ENCODE results near the gene KITLG. TPM values are rescaled to one million over a fixed set of nuclear protein-coding genes. Genes with fewer than 3 reads are reported as not detected.
"Not testable (repeated sequence)": the region's sequence is repeated elsewhere in the genome, so short reads cannot be mapped to it uniquely, and the experiment has no call there.

The KITLG gene, protein sequence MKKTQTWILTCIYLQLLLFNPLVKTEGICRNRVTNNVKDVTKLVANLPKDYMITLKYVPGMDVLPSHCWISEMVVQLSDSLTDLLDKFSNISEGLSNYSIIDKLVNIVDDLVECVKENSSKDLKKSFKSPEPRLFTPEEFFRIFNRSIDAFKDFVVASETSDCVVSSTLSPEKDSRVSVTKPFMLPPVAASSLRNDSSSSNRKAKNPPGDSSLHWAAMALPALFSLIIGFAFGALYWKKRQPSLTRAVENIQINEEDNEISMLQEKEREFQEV
- polyA plus RNA-seq (2013, experiment 1 of 2), result 17.7 TPM
- 21.2 TPM for polyA plus RNA-seq (2013, experiment 2 of 2)

DNA sequence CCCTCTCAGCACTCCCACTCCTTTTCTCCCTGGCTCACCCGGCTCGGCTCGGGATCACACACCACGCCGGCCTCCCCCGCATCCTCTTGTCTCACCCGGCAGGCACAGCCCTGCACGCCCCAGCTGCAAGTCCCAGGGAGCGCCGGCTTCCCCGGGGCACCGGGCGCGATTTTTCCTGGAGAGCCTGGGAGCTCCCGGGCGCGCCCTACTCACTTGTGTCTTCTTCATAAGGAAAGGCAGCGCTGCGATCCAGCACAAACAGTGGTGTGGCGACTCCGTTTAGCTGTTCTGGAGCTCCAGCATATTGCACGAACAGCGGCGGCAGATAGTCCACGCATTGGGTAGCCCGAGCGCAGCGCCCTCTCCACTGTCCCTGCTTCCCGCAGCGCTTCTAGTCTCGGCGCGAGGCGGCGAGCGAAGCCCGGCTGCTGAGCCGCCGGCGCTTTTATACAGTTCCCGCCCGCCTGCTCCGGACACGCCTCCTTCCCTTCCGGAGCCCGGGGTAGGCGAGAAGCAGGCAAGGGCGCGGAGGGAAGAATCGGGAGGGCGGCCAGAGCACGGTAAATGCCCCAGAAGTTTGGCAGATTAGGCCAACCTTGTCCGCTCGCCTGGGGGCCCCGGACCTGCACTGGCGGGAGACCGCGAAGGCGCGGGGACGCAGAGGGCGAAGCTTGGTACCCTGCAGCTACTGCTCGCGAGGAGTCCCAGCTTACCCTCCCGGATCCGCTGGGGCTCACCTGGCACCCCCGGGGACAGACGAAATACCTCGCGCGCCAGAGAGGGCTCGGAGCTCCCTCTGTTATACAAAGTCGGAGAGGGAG, at the start of gene KITLG:
TSS of gene KITLG (minus strand) at position 421 of the 821 bp plus-strand sequence. CDS start at position 228, 193 bp downstream.
- no peaks in the 10 kb centered on the region for H3K36me3 ChIP-seq (ENCODE audit: control insufficient read depth, insufficient read depth, low read length)
- 0% methylated on average over 56 to 65 of the region's 73 CpGs for WGBS, 2 experiments (ENCODE audit: insufficient coverage in 2 of 2)
- H3K9me3 ChIP-seq (ENCODE audit: control insufficient read depth, low read length), result no peaks in the 10 kb centered on the region
- H3K27ac ChIP-seq (ENCODE audit: low read depth, low read length, severe bottlenecking), result peak within 1 kb of the TSS; percentile 6
- peak within 1 kb of the TSS; percentile 58 for H3K4me3 ChIP-seq (ENCODE audit: extremely low read depth, insufficient read depth, low read length, poor library complexity, severe bottlenecking)
- H3K4me1 ChIP-seq (ENCODE audit: control insufficient read depth, insufficient read depth, low read length, poor library complexity, severe bottlenecking), result peaks cover 7% of the 10 kb centered on the region

DNA sequence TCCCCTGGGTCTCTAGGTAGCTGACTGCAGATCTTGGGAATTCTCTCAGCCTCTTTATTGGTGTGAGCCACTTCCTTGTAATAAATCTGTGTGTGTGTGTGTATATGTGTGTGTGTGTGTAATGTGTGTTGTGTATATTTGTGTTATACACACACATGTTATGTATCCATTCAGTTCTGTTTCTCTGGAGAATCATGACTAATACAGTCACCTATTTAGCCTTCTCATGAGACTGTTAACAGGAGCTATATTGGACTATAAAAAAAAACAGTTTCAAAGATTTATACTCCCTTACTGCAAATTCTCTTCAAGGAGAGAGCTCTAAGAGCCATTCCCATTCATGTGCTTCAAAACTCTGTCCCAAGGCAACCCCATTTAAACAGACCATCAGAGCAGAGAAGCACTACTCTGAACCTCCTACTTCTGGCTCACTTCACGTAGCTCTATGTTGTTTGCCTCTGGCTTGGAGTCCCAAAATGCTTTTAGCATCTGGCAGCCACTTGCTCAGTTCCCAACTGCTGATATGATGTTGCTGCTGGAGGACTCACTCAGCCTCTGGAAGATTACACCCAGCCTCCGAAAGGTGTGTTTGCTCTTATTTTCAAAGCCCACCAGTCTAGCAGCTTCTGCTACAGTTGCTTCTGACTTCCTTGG, 48.7 kb upstream of the KITLG start:
- Histone ChIP-seq H3K27ac (ENCODE audit: low read depth, low read length, severe bottlenecking) (no peak overlapping the region), H3K4me3 (ENCODE audit: extremely low read depth, insufficient read depth, low read length, poor library complexity, severe bottlenecking) (no peak overlapping the region), H3K9me3 (ENCODE audit: control insufficient read depth, low read length) (no peaks in the 10 kb centered on the region), H3K4me1 (ENCODE audit: control insufficient read depth, insufficient read depth, low read length, poor library complexity, severe bottlenecking) (no peaks in the 10 kb centered on the region), H3K36me3 (ENCODE audit: control insufficient read depth, insufficient read depth, low read length) (no peaks in the 10 kb centered on the region)
- 92% methylated on average over 2 of the region's 2 CpGs for WGBS, 2 experiments (ENCODE audit: insufficient coverage in 2 of 2)

DNA sequence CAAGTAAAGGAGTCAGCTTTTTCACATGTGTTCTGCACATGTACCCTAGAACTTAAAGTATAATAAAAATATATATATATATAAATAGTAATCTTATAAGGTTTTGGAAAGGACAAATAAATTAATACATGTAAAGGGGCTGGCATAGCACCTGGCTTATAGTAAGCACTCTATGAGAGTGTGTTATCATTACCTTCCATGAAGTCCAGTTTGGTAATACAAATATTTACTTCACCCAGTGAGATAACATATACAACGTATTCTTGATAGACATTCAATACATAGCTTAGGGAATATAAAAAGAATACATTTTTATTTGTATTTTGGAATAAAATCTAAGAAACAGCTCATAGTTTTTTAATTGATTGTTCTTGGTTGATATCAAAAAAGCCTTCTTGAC, 47.8 kb upstream of the KITLG start:
- not testable (repeated sequence) for H3K9me3 ChIP-seq (ENCODE audit: control insufficient read depth, low read length); H3K27ac ChIP-seq (ENCODE audit: low read depth, low read length, severe bottlenecking); H3K4me1 ChIP-seq (ENCODE audit: control insufficient read depth, insufficient read depth, low read length, poor library complexity, severe bottlenecking); H3K4me3 ChIP-seq (ENCODE audit: extremely low read depth, insufficient read depth, low read length, poor library complexity, severe bottlenecking); H3K36me3 ChIP-seq (ENCODE audit: control insufficient read depth, insufficient read depth, low read length)
- no CpG with 5 or more reads among the region's 1 CpG for WGBS, 2 experiments (ENCODE audit: insufficient coverage in 2 of 2)

DNA sequence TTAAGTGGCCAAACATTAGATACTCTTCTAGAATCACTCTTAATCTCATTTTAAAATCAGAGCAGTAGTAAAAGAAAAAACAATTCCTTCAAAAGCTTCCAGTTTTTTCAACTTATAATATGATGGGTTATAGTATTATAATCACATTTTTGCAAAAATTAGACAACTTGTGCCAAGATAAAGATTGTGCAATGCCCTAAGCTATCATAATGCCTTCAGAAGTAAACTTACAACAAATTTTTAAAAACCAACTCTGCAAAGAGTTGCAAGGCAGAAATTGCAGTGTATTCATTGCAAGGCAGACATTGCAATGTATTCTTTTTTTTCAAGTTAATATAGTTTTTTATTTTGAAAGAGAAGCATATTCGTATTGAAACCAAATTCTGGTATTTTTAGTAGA, 47.2 kb upstream of the KITLG start:
- Histone ChIP-seq H3K4me1 (ENCODE audit: control insufficient read depth, insufficient read depth, low read length, poor library complexity, severe bottlenecking) (no peaks in the 10 kb centered on the region), H3K36me3 (ENCODE audit: control insufficient read depth, insufficient read depth, low read length) (no peaks in the 10 kb centered on the region), H3K27ac (ENCODE audit: low read depth, low read length, severe bottlenecking) (no peak overlapping the region), H3K4me3 (ENCODE audit: extremely low read depth, insufficient read depth, low read length, poor library complexity, severe bottlenecking) (no peak overlapping the region), H3K9me3 (ENCODE audit: control insufficient read depth, low read length) (no peaks in the 10 kb centered on the region)
- 80 to 100% methylated on average over 1 of the region's 1 CpG for WGBS, 2 experiments (ENCODE audit: insufficient coverage in 2 of 2)

DNA sequence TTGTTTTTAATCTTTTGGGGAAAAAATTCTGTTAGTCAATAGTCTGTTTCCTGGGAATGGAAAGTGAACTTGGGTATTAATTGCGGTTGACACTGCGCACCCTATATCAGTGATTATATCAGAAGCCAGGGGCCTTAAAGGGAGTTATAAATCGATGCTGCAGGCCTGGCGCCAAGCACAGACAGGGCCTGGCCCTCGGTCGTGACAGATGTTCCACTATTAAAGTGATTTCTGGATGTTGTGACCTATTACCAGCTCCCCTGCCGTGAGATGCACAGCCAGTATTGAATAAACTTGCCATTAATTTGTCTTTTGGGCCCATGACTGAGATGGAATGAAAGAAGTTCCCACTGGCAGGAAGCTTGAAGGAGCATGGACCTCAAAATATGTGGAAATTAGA, 45.1 kb upstream of the KITLG start:
- Histone ChIP-seq H3K9me3 (ENCODE audit: control insufficient read depth, low read length) (no peaks in the 10 kb centered on the region), H3K4me3 (ENCODE audit: extremely low read depth, insufficient read depth, low read length, poor library complexity, severe bottlenecking) (no peak overlapping the region), H3K4me1 (ENCODE audit: control insufficient read depth, insufficient read depth, low read length, poor library complexity, severe bottlenecking) (no peaks in the 10 kb centered on the region), H3K27ac (ENCODE audit: low read depth, low read length, severe bottlenecking) (no peak overlapping the region), H3K36me3 (ENCODE audit: control insufficient read depth, insufficient read depth, low read length) (no peaks in the 10 kb centered on the region)
- WGBS, 2 experiments (ENCODE audit: insufficient coverage in 2 of 2), result 93 to 97% methylated on average over 6 to 7 of the region's 7 CpGs

DNA sequence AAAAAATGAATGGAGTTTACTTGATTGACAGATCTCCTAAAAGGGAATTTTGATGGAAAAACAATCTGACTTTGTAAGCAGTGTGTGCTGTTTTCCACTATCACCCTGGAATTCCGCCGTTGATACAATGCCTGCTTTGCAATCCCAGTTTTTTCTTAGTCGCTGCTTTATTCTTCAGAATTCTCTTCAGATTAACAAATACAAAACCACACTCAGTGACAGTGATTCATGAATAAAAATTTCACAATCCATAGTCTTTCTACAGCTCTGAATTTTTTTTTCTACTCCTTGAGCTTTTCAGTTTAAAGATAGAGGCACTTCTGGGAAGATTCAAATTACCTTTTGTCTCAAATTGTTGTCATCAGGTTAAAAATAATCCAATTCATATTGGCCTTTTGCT, 44.6 kb upstream of the KITLG start:
- Histone ChIP-seq H3K36me3 (ENCODE audit: control insufficient read depth, insufficient read depth, low read length) (no peaks in the 10 kb centered on the region), H3K9me3 (ENCODE audit: control insufficient read depth, low read length) (no peaks in the 10 kb centered on the region), H3K4me1 (ENCODE audit: control insufficient read depth, insufficient read depth, low read length, poor library complexity, severe bottlenecking) (no peaks in the 10 kb centered on the region), H3K27ac (ENCODE audit: low read depth, low read length, severe bottlenecking) (no peak overlapping the region), H3K4me3 (ENCODE audit: extremely low read depth, insufficient read depth, low read length, poor library complexity, severe bottlenecking) (no peak overlapping the region)
- 83 to 100% methylated on average over 1 to 3 of the region's 3 CpGs for WGBS, 2 experiments (ENCODE audit: insufficient coverage in 2 of 2)

DNA sequence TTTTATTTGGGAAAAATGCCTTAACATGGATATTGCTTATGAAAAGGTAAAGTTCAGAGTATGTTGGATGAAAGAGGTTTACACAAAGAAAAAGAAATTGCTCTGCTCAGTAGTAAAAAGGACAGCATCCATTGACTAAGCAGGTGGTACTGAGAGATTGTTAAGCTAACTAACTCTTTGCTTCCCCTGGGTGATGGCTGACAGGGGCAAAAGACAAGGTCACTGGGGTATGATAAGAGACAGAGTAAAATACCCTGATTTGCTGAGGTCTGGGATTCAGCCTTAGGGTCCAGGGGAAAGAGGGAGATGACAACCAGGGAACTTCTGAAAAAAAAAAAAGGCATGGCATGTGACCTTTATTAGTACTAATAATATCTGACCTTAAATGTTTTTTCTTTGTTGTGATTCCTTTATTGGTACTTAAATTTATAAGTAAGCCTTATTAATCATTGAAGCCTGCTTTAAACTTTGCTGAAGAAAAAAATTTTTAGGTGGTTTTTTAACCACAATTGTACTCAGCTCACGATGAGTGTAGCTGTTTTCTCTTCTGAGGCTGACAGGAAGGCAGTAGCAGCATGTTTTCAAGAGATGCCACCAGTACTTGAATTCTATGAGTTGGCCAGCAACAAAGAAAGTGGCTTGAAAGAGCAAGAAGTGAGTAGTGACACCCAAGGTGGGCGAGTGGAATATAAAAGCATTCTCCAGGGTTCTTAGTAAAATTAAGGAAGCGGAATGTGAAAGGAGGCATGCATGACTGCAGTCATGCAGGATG, 43.7 kb upstream of the KITLG start:
- Histone ChIP-seq H3K9me3 (ENCODE audit: control insufficient read depth, low read length) (no peaks in the 10 kb centered on the region), H3K36me3 (ENCODE audit: control insufficient read depth, insufficient read depth, low read length) (no peaks in the 10 kb centered on the region), H3K4me3 (ENCODE audit: extremely low read depth, insufficient read depth, low read length, poor library complexity, severe bottlenecking) (no peak overlapping the region), H3K27ac (ENCODE audit: low read depth, low read length, severe bottlenecking) (no peak overlapping the region), H3K4me1 (ENCODE audit: control insufficient read depth, insufficient read depth, low read length, poor library complexity, severe bottlenecking) (no peaks in the 10 kb centered on the region)
- WGBS, 2 experiments (ENCODE audit: insufficient coverage in 2 of 2), result 50 to 82% methylated on average over 2 of the region's 3 CpGs

DNA sequence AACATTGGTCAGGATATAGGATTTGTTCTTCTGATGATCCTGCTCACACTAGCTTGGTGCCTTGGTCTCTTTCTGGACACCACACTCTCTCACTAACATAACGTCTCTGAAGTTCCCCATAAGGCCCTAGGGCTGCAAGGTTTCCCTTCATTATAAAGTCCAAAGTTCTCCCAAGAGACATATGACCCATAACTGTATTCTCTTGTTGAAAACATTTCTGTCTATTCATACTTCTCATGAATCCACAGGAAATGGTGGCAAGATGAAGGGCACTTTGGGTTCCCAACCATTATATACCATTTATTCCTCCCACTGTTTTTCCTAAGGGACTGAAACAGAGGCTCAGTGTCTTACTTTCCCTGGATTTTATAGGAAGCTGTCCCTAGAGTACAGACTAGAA, 37.1 kb upstream of the KITLG start:
- H3K4me3 ChIP-seq (ENCODE audit: extremely low read depth, insufficient read depth, low read length, poor library complexity, severe bottlenecking), result no peak overlapping the region
- H3K36me3 ChIP-seq (ENCODE audit: control insufficient read depth, insufficient read depth, low read length), result no peaks in the 10 kb centered on the region
- H3K4me1 ChIP-seq (ENCODE audit: control insufficient read depth, insufficient read depth, low read length, poor library complexity, severe bottlenecking), result no peaks in the 10 kb centered on the region
- H3K27ac ChIP-seq (ENCODE audit: low read depth, low read length, severe bottlenecking), result no peak overlapping the region
- H3K9me3 ChIP-seq (ENCODE audit: control insufficient read depth, low read length), result no peaks in the 10 kb centered on the region
- 90 to 100% methylated on average over 1 of the region's 1 CpG for WGBS, 2 experiments (ENCODE audit: insufficient coverage in 2 of 2)

DNA sequence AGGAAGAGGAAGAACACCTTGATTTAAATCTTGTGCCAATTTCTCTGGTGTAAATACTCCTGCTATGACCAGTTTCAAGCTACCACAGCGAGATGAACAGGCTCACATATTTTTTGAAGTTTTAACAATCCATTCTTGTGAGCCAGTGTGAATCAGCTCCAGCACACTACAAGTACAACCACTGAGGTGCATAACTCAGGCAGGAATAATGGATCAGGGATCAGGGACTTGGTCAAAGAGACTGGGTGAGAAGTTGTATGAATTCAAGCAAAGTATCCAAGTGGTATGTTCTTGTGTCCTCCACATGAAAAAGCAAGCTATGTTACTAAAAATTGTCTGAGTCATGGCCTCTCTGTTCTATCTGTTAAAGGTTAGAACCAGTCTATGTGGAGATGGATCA, 35.2 kb upstream of the KITLG start:
- Histone ChIP-seq H3K27ac (ENCODE audit: low read depth, low read length, severe bottlenecking) (no peak overlapping the region), H3K9me3 (ENCODE audit: control insufficient read depth, low read length) (peaks cover 4% of the 10 kb centered on the region), H3K36me3 (ENCODE audit: control insufficient read depth, insufficient read depth, low read length) (no peaks in the 10 kb centered on the region), H3K4me3 (ENCODE audit: extremely low read depth, insufficient read depth, low read length, poor library complexity, severe bottlenecking) (no peak overlapping the region), H3K4me1 (ENCODE audit: control insufficient read depth, insufficient read depth, low read length, poor library complexity, severe bottlenecking) (no peaks in the 10 kb centered on the region)
- 100% methylated on average over 1 of the region's 1 CpG; no CpG with 5 or more reads in 1 of the 2 experiments for WGBS, 2 experiments (ENCODE audit: insufficient coverage in 2 of 2)

DNA sequence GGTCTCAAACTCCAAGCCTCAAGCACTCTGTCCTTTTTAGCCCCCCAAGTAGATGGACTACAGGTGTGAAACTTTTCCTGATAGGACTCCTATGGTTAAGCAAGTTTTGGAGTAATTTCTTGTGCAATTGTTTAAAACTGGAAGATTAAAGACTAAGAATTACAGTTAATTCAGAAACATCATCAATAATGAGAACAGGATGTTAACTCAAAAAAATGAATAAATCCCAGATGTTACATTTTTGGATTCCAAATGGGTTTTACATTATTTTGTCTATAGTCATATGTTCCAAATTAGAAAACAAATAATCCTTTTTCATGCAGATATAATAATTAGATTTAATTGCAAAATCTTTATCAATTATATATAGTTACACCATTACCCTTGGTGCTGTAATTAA, 24.4 kb upstream of the KITLG start:
- Histone ChIP-seq H3K27ac (ENCODE audit: low read depth, low read length, severe bottlenecking) (no peak overlapping the region), H3K36me3 (ENCODE audit: control insufficient read depth, insufficient read depth, low read length) (no peaks in the 10 kb centered on the region), H3K4me3 (ENCODE audit: extremely low read depth, insufficient read depth, low read length, poor library complexity, severe bottlenecking) (no peak overlapping the region), H3K9me3 (ENCODE audit: control insufficient read depth, low read length) (no peaks in the 10 kb centered on the region), H3K4me1 (ENCODE audit: control insufficient read depth, insufficient read depth, low read length, poor library complexity, severe bottlenecking) (no peaks in the 10 kb centered on the region)
